SK-N-SH (cell line): ENCODE results near the gene C1orf50. TPM values are rescaled to one million over a fixed set of nuclear protein-coding genes. Genes with fewer than 3 reads are reported as not detected.

Experiments used
- CTCF ChIA-PET: fragments of 300-600, 350-600 bp; formaldehyde crosslinking; extraction: SDS; loops from one replicate; lab custom pipeline; 2021; lab: Yijun Ruan, JAX
- POLR2A ChIA-PET: fragments of 350-600 bp; sonication (Branson Sonifier 250); formaldehyde crosslinking; extraction: SDS; loops from one replicate; lab custom pipeline; 2020; ENCODE audit warnings: antibody characterized with exemption, inconsistent platforms; lab: Yijun Ruan, JAX
- DNase-seq: peaks from one replicate; pipeline ENCODE4 v3.0.0; 2012
- H2AFZ ChIP-seq: fragments of 200-600 bp; sonication (generic); 2 replicates; pipeline ENCODE4 v1.8.1; 2016; ENCODE audit warnings: antibody characterized with exemption, mild to moderate bottlenecking, low read depth
- H3F3A ChIP-seq: fragments of 200-600 bp; sonication (generic); replicated peaks from 2 replicates; pipeline ENCODE3; 2016; ENCODE audit warnings: antibody characterized with exemption, mild to moderate bottlenecking; ENCODE audit not compliant: insufficient read depth
- H3K27ac ChIP-seq, 2 experiments: fragments of 200-500 bp in 1 of 2; fragments of 200-600 bp in 1 of 2; sonication (Bioruptor generic) in 1 of 2; sonication (generic), shearing (Covaris generic) in 1 of 2; 2 replicates each; pipeline versions ENCODE4 v1.5.1 to v1.6.1; 2014 to 2016; ENCODE audit warnings: low read depth in 2 of 2, inconsistent platforms in 1 of 2, low read length in 1 of 2, mild to moderate bottlenecking in 1 of 2, mixed read lengths in 1 of 2
- H3K27me3 ChIP-seq: fragments of 200-600 bp; sonication (generic), shearing (Covaris generic); 2 replicates; pipeline ENCODE4 v1.6.1; 2016; ENCODE audit warnings: mixed run types; ENCODE audit not compliant: insufficient read depth
- H3K36me3 ChIP-seq, 2 experiments: fragments of 200-500 bp in 1 of 2; fragments of 200-600 bp in 1 of 2; sonication (Bioruptor generic) in 1 of 2; sonication (generic) in 1 of 2; replicated peaks in 1 of 2; 2 replicates each; pipeline versions ENCODE3 to v1.5.1; 2014 to 2016; ENCODE audit warnings: low read length in 1 of 2, mild to moderate bottlenecking in 1 of 2; ENCODE audit not compliant: insufficient read depth in 2 of 2, control insufficient read depth in 1 of 2
- H3K4me1 ChIP-seq, 2 experiments: fragments of 200-500 bp in 1 of 2; fragments of 200-600 bp in 1 of 2; sonication (Bioruptor generic) in 1 of 2; sonication (generic), shearing (Covaris generic) in 1 of 2; 2 replicates each; pipeline versions ENCODE4 v1.5.1 to v1.6.1; 2014 to 2016; ENCODE audit warnings: low read depth in 1 of 2, low read length in 1 of 2, mixed run types in 1 of 2; ENCODE audit not compliant: insufficient read depth in 2 of 2, control insufficient read depth in 1 of 2
- H3K4me2 ChIP-seq: fragments of 200-600 bp; sonication (generic), shearing (Covaris generic); 2 replicates; pipeline ENCODE4 v1.6.1; 2017; ENCODE audit warnings: mixed run types
- H3K4me3 ChIP-seq, 2 experiments: fragments of 200-500 bp in 1 of 2; fragments of 200-600 bp in 1 of 2; sonication (Bioruptor generic) in 1 of 2; sonication (generic), shearing (Covaris generic) in 1 of 2; 2 replicates each; pipeline versions ENCODE4 v1.5.1 to v1.8.1; 2014 to 2016; ENCODE audit warnings: low read depth in 2 of 2, inconsistent platforms in 1 of 2, low read length in 1 of 2, mild to moderate bottlenecking in 1 of 2, mixed read lengths in 1 of 2, moderate library complexity in 1 of 2
- H3K79me2 ChIP-seq: fragments of 200-600 bp; sonication (generic); 2 replicates; pipeline ENCODE4 v1.8.1; 2017; ENCODE audit warnings: mild to moderate bottlenecking; ENCODE audit not compliant: insufficient read depth
- H3K9ac ChIP-seq: fragments of 200-600 bp; sonication (generic); 2 replicates; pipeline ENCODE4 v1.6.1; 2017; ENCODE audit warnings: mixed run types
- H3K9me2 ChIP-seq: fragments of 200-600 bp; sonication (generic); 2 replicates; pipeline ENCODE4 v1.6.1; 2017; ENCODE audit warnings: mixed run types
- H3K9me3 ChIP-seq: fragments of 200-600 bp; sonication (generic); 2 replicates; pipeline ENCODE4 v1.6.1; 2017; ENCODE audit warnings: mixed run types, mild to moderate bottlenecking, moderate library complexity
- H4K20me1 ChIP-seq: fragments of 200-600 bp; sonication (generic); 2 replicates; pipeline ENCODE4 v1.6.1; 2017; ENCODE audit warnings: mild to moderate bottlenecking, mixed run types; ENCODE audit not compliant: insufficient read depth
- ELF1 ChIP-seq: IDR thresholded peaks from 2 replicates; pipeline ENCODE4 v1.4.0; 2012
- EP300 ChIP-seq, 2 experiments: IDR thresholded peaks; 2 replicates each; pipeline versions ENCODE4 v1.4.0 to v1.6.1; 2012; ENCODE audit warnings: borderline replicate concordance in 1 of 2, low read depth in 1 of 2, low read length in 1 of 2
- GABPA ChIP-seq: IDR thresholded peaks from 2 replicates; pipeline ENCODE4 v1.4.0; 2012; ENCODE audit warnings: low read depth, mild to moderate bottlenecking
- GATA2 ChIP-seq: sonication (generic); formaldehyde crosslinking; IDR thresholded peaks from 2 replicates; pipeline ENCODE4 v1.5.0; 2020; ENCODE audit warnings: mild to moderate bottlenecking, missing genetic modification reagents
- JUND ChIP-seq: IDR thresholded peaks from 2 replicates; pipeline ENCODE4 v1.4.0; 2012
- MEF2A ChIP-seq: IDR thresholded peaks from 2 replicates; pipeline ENCODE4 v1.4.0; 2012; ENCODE audit warnings: low read depth, borderline replicate concordance
- MXI1 ChIP-seq: IDR thresholded peaks from 2 replicates; pipeline ENCODE4 v1.6.1; 2012; ENCODE audit warnings: mild to moderate bottlenecking, low read depth, low read length, improper control_type of control experiment
- NFIC ChIP-seq: IDR thresholded peaks from 2 replicates; pipeline ENCODE4 v1.4.0; 2012; ENCODE audit warnings: borderline replicate concordance
- POLR2AphosphoS5 ChIP-seq: IDR thresholded peaks from 2 replicates; pipeline ENCODE4 v1.6.1; 2012; ENCODE audit warnings: low read depth, low read length
- RAD21 ChIP-seq: IDR thresholded peaks from 2 replicates; pipeline ENCODE4 v1.6.1; 2012; ENCODE audit warnings: mild to moderate bottlenecking, low read length
- REST ChIP-seq: IDR thresholded peaks from 2 replicates; pipeline ENCODE4 v1.6.1; 2012; ENCODE audit warnings: mild to moderate bottlenecking, low read depth, low read length, moderate library complexity
- RFX5 ChIP-seq: IDR thresholded peaks from 2 replicates; pipeline ENCODE4 v1.6.1; 2012; ENCODE audit warnings: mild to moderate bottlenecking, improper control_type of control experiment, low read length
- RXRA ChIP-seq: IDR thresholded peaks from 2 replicates; pipeline ENCODE4 v1.4.0; 2012; ENCODE audit warnings: low read depth, mild to moderate bottlenecking, borderline replicate concordance
- SIN3A ChIP-seq: IDR thresholded peaks from 2 replicates; pipeline ENCODE4 v1.6.1; 2012; ENCODE audit warnings: low read depth, mild to moderate bottlenecking, low read length, moderate library complexity, borderline replicate concordance
- SMC3 ChIP-seq: IDR thresholded peaks from 2 replicates; pipeline ENCODE4 v1.6.1; 2012; ENCODE audit warnings: low read depth, low read length, improper control_type of control experiment
- USF1 ChIP-seq: IDR thresholded peaks from 2 replicates; pipeline ENCODE4 v1.4.0; 2012; ENCODE audit warnings: low read depth, borderline replicate concordance
- WGBS: methylation state at CpG from one replicate; pipeline ENCODE4 v1.1.6; 2017; ENCODE audit warnings: low lambda C conversion rate; 5-methylcytosine and 5-hydroxymethylcytosine counted together
- polyA plus RNA-seq, 3 experiments: library from polyadenylated mRNA; depleted of rRNA; stranded (reverse); fragments of >200 nt; gene quantifications; 2 replicates each; pipeline ENCODE4 v1.2.3, GENCODE V29; 2012
- TF ChIP-seq, protein P1 (sequence below): IDR thresholded peaks from 2 replicates; pipeline ENCODE4; 2012
- TF ChIP-seq, protein P2 (sequence below): fragments of 150-350 bp; IDR thresholded peaks from 2 replicates; pipeline ENCODE4 v1.6.1; 2016; ENCODE audit warnings: mild to moderate bottlenecking, low read depth, low read length

Gene C1orf50
- polyA plus RNA-seq, 1 of the 3 experiments (the other 2 are of a cell fraction): 2.6 TPM

GRCh38 chr1:42734201-42735035, 32.6 kb upstream of the C1orf50 start:
- ChIA-PET POLR2A (no interaction called here), CTCF (interaction anchor here (1.2 to 5.5 kb wide), 3 partner anchors 14 to 156 kb away, joined by 5 to 25 read pairs (median 8); no protein-coding TSS in a partner anchor)
- H3K9me2 ChIP-seq: no peaks in the 10 kb centered on the region
- DNase-seq: no peak
- TF ChIP-seq MEF2A (no peak), USF1 (no peak), RAD21 (no peak), RXRA (no peak), POLR2AphosphoS5 (no peak), SIN3A (no peak), MXI1 (no peak), REST (no peak), SMC3 (no peak), NFIC (no peak), EP300 (IDR thresholded peaks at IDR 0.05; ENCODE audit: borderline replicate concordance in 1 of 2, low read depth in 1 of 2, low read length in 1 of 2) (no peak), GATA2 (CRISPR knock-in tag) (no peak), JUND (no peak), GABPA (no peak), RFX5 (no peak), ELF1 (no peak)
- TF ChIP-seq, protein P1, sequence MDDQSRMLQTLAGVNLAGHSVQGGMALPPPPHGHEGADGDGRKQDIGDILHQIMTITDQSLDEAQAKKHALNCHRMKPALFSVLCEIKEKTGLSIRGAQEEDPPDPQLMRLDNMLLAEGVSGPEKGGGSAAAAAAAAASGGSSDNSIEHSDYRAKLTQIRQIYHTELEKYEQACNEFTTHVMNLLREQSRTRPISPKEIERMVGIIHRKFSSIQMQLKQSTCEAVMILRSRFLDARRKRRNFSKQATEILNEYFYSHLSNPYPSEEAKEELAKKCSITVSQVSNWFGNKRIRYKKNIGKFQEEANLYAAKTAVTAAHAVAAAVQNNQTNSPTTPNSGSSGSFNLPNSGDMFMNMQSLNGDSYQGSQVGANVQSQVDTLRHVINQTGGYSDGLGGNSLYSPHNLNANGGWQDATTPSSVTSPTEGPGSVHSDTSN: no peak
- TF ChIP-seq, protein P2, sequence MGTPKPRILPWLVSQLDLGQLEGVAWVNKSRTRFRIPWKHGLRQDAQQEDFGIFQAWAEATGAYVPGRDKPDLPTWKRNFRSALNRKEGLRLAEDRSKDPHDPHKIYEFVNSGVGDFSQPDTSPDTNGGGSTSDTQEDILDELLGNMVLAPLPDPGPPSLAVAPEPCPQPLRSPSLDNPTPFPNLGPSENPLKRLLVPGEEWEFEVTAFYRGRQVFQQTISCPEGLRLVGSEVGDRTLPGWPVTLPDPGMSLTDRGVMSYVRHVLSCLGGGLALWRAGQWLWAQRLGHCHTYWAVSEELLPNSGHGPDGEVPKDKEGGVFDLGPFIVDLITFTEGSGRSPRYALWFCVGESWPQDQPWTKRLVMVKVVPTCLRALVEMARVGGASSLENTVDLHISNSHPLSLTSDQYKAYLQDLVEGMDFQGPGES: no peak
- peaks cover 0 to 6% of the 10 kb centered on the region in 2 experiments; a peak in 1 of 4 replicates for H3K4me1 ChIP-seq
- no peaks in the 10 kb centered on the region for H3K79me2 ChIP-seq
- H2AFZ ChIP-seq: no peak overlapping the region
- no peak overlapping the region for H3K27ac ChIP-seq
- H3K4me2 ChIP-seq: no peak overlapping the region
- H4K20me1 ChIP-seq: no peaks in the 10 kb centered on the region
- H3K36me3 ChIP-seq: no peaks in the 10 kb centered on the region
- 85% methylated on average over 6 of the region's 7 CpGs for WGBS
- no peak overlapping the region for H3K4me3 ChIP-seq
- no peaks in the 10 kb centered on the region for H3F3A ChIP-seq
- no peaks in the 10 kb centered on the region for H3K27me3 ChIP-seq
- H3K9me3 ChIP-seq: no peaks in the 10 kb centered on the region
- no peak overlapping the region for H3K9ac ChIP-seq
